Measurements from ENCODE around the gene RLN3.
"Not testable (repeated sequence)": the region's sequence is repeated elsewhere in the genome, so short reads cannot be mapped to it uniquely, and the experiment has no call there.

RLN3 gene

GRCh38 chr19:14023404-14024235, 4.3 kb upstream of the RLN3 start:
- DNase-seq = no peak

- DNase-seq = not testable (repeated sequence)
These were observed 1.2 kb upstream of the RLN3 start for GRCh38 chr19:14026652-14027192.

- no peak for DNase-seq
These were observed 953 bp downstream of the RLN3 start for GRCh38 chr19:14028901-14029300.

GRCh38 chr19:14030997-14031718, 3.2 kb downstream of the RLN3 start:
- no peak for DNase-seq

- no peak for DNase-seq
These were observed 4.0 kb downstream of the RLN3 start, which contains the start of gene IL27RA for GRCh38 chr19:14031719-14032480. Gene IL27RA (plus strand): TSS chr19:14031762. CDS start chr19:14031873, 111 bp downstream.

GRCh38 chr19:14033946-14034345, 6.0 kb downstream of the RLN3 start:
- no peak for DNase-seq

GRCh38 chr19:14035159-14035558, 7.2 kb downstream of the RLN3 start:
- DNase-seq = not testable (repeated sequence)

GRCh38 chr19:14035706-14036105, 7.8 kb downstream of the RLN3 start:
- DNase-seq = no peak

- no peak for DNase-seq
These were observed 11.2 kb downstream of the RLN3 start for GRCh38 chr19:14039181-14039580.

- not testable (repeated sequence) for DNase-seq
These were observed 15.0 kb downstream of the RLN3 start for GRCh38 chr19:14042659-14043608.

GRCh38 chr19:14047866-14048265, 19.9 kb downstream of the RLN3 start:
- DNase-seq = not testable (repeated sequence)

- no peak for DNase-seq
These were observed 20.6 kb downstream of the RLN3 start for GRCh38 chr19:14048443-14049153.

GRCh38 chr19:14050512-14050911, 22.6 kb downstream of the RLN3 start:
- no peak for DNase-seq

- not testable (repeated sequence) for DNase-seq
These were observed 23.0 kb downstream of the RLN3 start for GRCh38 chr19:14050961-14051360.

GRCh38 chr19:14051980-14052379, 24.0 kb downstream of the RLN3 start:
- no peak for DNase-seq

GRCh38 chr19:14052470-14052869, 24.5 kb downstream of the RLN3 start:
- no peak for DNase-seq

- DNase-seq = no peak
These were observed 25.1 kb downstream of the RLN3 start for GRCh38 chr19:14053032-14053431.

- DNase-seq = no peak
These were observed 25.6 kb downstream of the RLN3 start for GRCh38 chr19:14053500-14053899.

GRCh38 chr19:14054099-14054498, 26.2 kb downstream of the RLN3 start:
- no peak for DNase-seq

GRCh38 chr19:14054721-14055120, 26.8 kb downstream of the RLN3 start:
- no peak for DNase-seq

GRCh38 chr19:14055396-14055795, 27.4 kb downstream of the RLN3 start:
- no peak for DNase-seq

All from NCI-H187 treated with DMSO at 0.1 percent for 48 hours (cell line).